Inferior parietal cortex (tissue), 1 donor: ENCODE data around the gene PRSS2.

Source experiments
- DNase-seq: peaks from one replicate; pipeline ENCODE4 v3.0.0-alpha.2; 2016; ENCODE audit errors: extremely low spot score

The PRSS2 gene

GRCh38 chr7:142801601-142802295 lies 31.0 kb downstream of the PRSS2 start:
- DNase-seq, result no peak

GRCh38 chr7:142802301-142802700 lies 31.5 kb downstream of the PRSS2 start:
- no peak for DNase-seq

GRCh38 chr7:142803901-142804300 lies 33.1 kb downstream of the PRSS2 start:
- no peak for DNase-seq

GRCh38 chr7:142804728-142805207 lies 34.0 kb downstream of the PRSS2 start:
- DNase-seq, result no peak

DNA sequence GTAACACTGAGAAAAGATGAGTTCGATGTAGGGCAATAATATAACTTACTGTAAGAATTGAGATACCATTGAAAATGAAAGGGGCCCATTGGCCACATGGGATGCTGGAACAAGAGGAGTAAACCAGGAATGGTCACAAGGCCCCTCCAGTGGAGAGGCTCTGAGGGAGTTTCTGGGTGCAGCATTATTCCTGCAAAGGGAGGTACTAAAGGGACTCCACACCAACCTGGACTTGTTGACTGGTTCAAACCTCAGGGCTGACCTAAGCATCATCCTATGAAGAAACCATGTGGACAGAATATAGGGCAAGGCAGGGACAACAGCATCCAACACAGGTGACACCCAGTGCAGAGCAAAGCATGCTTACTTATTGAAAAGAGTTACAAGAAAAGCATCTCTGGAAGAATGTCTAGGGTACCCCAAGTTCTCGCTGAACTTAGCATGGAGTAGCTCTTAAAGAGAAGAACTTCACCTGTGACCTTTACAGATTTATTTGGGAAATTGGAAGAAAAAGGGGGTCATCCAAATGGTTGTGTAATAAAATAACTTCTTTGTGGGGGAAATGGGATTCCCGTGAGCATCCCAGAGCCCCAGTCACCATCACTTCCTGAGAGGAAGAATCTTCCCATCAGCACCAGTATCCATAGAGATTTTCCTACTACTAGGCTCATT lies 34.7 kb downstream of the PRSS2 start:
- DNase-seq, result no peak

GRCh38 chr7:142806022-142806356 lies 35.2 kb downstream of the PRSS2 start:
- no peak for DNase-seq

- DNase-seq, result no peak
Observed at GRCh38 chr7:142806957-142807356, 36.2 kb downstream of the PRSS2 start.

DNA sequence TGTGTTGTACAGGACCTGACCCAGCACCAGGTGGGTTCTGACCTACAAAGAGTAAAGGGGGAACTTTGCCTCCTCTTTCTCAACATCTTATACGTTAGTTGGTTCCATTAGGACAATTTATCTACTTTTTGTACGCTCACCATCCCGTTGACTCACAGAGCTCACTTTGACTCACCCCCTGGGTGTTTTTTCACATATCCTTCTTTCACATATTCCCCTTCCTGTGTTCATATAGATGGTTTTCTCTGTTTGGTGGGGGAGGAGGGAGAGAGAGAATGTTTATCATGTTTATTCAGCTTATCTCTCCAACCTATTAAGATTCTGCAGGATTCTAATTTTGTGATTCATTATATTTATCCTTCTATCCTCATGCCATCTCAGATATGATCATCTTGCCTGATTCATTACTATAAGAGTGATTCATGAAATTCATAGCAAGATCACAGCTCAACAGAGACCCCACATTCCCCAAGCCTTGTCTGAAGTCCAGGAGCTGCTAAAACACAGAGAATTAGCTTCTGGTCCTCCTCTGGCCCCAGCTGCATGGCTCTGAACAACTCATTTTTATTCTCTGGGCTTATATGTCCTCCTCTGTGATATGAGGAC lies 37.2 kb downstream of the PRSS2 start:
- no peak for DNase-seq

GRCh38 chr7:142808461-142808801 lies 37.7 kb downstream of the PRSS2 start:
- no peak for DNase-seq

DNA sequence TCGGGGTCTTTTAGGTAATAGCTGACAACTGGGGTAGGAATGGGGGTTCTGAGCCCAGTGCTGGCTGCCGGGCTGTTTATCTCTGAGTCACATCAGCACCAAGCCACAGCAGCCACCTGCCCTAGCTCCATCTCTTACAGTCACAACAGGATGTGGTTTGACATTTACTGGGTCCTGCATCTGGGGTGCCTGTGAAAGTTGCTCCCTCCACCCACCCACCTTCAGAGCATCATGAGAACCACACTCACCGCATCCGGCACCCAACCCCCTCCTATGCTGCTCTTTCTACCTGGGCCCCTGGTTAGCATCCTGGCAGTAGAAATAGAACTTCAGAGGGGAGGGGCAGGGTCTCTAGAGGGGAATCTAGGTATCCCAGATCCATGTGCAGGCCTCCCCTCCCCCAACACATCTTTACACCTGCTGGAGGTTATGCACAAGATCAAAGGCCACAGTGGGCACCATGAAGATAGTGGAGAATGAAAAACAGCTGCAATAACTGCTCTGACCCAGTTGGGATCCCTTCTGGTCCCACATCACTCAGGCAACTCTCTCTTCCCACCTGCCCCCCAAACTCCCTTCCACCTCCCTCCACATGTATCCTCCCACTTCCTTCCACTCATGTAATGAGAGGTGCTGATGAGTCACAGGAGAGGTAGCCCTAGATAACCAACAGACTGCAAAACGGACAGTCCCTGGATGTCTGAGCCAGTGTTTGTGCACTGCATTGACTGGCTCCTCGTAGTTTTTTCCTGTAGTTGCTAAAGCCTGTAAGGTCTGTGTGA lies 38.2 kb downstream of the PRSS2 start:
- peak; percentile 22 for DNase-seq

DNA sequence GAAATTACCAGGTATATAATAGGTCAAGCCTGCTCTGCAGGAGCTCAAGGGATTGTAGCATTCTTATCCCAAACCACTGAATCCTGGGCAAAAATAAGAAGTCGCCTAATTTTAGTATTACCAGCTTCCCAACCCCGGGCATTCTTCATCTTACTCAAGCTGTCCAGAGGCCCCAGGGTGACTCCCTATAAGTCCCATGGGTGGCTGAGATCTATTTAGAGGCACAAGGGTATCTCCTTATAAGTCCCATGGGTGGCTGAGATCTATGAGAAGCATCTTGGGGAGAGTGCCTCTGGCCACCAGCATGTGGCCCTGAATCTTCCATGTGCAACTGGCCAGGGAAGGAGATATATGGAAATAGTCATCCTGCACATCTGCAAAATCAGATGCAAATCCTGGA lies 38.9 kb downstream of the PRSS2 start:
- DNase-seq, result no peak

DNA sequence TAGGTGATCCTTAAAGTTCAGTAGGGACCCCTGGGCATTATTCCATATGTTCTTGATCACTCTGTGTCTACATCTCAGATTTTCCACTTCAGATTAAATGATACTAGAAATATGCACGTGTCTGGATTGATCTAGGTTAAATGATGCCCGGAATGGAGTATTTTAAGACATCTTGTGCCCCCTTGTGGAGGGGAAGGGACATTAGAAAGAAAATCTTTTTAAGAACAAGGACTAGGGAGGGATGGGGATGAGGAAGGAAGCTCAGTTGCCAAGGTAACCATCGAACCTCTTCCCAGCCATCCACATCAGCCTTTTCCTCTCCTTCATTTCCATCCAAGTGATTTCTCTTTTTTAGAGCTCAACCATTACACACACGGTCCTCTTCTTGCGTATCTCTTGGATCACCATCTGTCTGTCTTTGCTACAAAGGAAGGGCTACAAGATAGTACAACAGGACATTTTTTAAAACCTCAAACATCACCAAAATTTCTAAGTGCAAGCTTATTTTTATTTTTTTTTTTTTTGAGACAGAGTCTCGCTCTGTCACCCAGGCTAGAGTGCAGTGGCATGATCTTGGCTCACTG lies 40.5 kb downstream of the PRSS2 start:
- peak; percentile 76 for DNase-seq

- DNase-seq, result no peak
Observed at GRCh38 chr7:142812437-142813215, 41.9 kb downstream of the PRSS2 start.

- no peak for DNase-seq
Observed at GRCh38 chr7:142813226-142813625, 42.5 kb downstream of the PRSS2 start.

- DNase-seq, result no peak
Observed at GRCh38 chr7:142813699-142814098, 42.9 kb downstream of the PRSS2 start.

DNA sequence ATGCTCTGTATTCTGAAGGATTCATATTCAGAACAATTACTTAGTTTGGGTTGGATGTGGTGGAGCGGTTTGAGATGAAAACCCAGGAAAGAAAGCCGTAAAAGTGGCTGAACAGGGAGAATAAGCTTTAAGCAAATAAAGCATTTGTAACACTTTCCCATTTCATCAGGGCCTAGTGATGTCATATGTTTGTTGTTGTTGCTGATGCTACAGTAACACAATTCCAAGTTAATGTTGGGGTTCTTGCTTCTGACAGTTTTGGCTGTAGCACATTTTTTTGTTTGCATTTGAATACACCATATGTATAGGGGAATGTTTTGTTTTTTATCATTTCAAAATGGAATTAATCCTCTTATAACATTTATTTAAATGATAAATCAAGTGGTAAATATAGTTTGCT lies 43.7 kb downstream of the PRSS2 start:
- no peak for DNase-seq

DNA sequence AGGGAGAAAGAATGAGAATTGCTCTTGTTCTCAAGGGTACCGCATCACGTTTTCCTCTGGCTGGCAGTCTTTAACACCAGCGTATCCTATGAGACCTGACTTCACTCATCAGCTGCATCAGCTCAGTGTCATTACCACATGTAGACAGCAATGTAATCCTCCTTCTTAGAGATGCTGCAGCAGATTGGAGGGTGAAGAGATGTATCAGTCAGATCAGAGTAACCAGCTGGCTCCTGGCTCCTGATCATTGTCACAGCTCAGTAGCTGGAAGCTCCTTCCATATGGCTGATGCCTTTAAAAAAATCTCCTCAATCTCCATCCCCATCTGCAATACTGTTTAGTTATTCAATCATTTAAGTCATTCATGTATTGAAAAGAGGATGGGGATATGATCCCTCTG lies 44.4 kb downstream of the PRSS2 start:
- no peak for DNase-seq

GRCh38 chr7:142817506-142817905 lies 46.7 kb downstream of the PRSS2 start:
- DNase-seq, result no peak

DNA sequence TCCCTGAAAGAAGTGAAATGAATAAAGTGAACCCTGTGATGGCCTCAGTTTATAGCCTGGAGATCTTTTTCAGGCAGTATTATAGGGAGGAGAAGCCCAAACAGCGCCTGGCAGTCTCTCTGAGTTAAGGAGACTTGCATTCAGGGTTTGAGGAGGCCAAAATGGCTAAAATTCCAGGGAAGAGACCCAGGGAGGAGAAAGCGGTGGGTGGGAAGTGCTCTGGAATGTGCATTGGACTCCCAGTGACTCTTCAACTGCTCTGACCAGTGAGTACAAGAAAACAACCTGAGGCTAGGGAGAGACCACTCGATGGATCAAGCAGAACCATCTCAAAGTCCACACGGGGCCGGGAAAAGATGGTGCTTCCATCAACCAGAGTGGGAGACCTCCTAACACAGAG lies 48.8 kb downstream of the PRSS2 start:
- no peak for DNase-seq

GRCh38 chr7:142822714-142823113 lies 51.9 kb downstream of the PRSS2 start:
- no peak for DNase-seq
